ENCODE measurements around the gene SLC25A52.
"Not testable (repeated sequence)": the region's sequence is repeated elsewhere in the genome, so short reads cannot be mapped to it uniquely, and the experiment has no call there.

SLC25A52 gene

GRCh38 chr18:31740180-31740579 is 20.5 kb downstream of the SLC25A52 start:
- no peak for DNase-seq

- DNase-seq, result no peak
Measured at GRCh38 chr18:31739651-31740050, 21.0 kb downstream of the SLC25A52 start.

- DNase-seq, result no peak
Measured at GRCh38 chr18:31738460-31739407, 21.9 kb downstream of the SLC25A52 start.

- no peak for DNase-seq
Measured at GRCh38 chr18:31736630-31737029, 24.1 kb downstream of the SLC25A52 start.

GRCh38 chr18:31731628-31732027 is 29.1 kb downstream of the SLC25A52 start:
- no peak for DNase-seq

- DNase-seq, result not testable (repeated sequence)
Measured at GRCh38 chr18:31729196-31729595, 31.5 kb downstream of the SLC25A52 start.

- peak; percentile 61 for DNase-seq
Measured at GRCh38 chr18:31723990-31724711, 36.5 kb downstream of the SLC25A52 start.

- peak; percentile 12 for DNase-seq
Measured at GRCh38 chr18:31723639-31723989, 37.1 kb downstream of the SLC25A52 start.

GRCh38 chr18:31722369-31722957 is 38.2 kb downstream of the SLC25A52 start:
- peak; percentile 34 for DNase-seq

GRCh38 chr18:31721601-31722000 is 39.1 kb downstream of the SLC25A52 start:
- no peak for DNase-seq

- no peak for DNase-seq
Measured at GRCh38 chr18:31720867-31721266, 39.8 kb downstream of the SLC25A52 start.

GRCh38 chr18:31719363-31720006 is 41.2 kb downstream of the SLC25A52 start:
- no peak for DNase-seq

- no peak for DNase-seq
Measured at GRCh38 chr18:31718386-31718785, 42.3 kb downstream of the SLC25A52 start.

GRCh38 chr18:31716362-31716761 is 44.3 kb downstream of the SLC25A52 start:
- DNase-seq, result no peak

GRCh38 chr18:31711365-31712172 is 49.1 kb downstream of the SLC25A52 start:
- no peak for DNase-seq

- DNase-seq, result no peak
Measured at GRCh38 chr18:31710826-31711225, 49.9 kb downstream of the SLC25A52 start.

All from right kidney (tissue), 1 donor.